Activated CD8-positive, alpha-beta memory T cell treated with anti-CD3 and anti-CD28 coated beads for 1 hour (primary cell): ENCODE data around the gene DLG2.

Source experiments
- DNase-seq, 2 donors: peaks; one replicate each; pipeline ENCODE4 v3.0.0-alpha.2; 2020; ENCODE audit warnings: low read depth in 1 of 2; ENCODE audit errors: extremely low read depth in 1 of 2

DLG2 gene

DNA sequence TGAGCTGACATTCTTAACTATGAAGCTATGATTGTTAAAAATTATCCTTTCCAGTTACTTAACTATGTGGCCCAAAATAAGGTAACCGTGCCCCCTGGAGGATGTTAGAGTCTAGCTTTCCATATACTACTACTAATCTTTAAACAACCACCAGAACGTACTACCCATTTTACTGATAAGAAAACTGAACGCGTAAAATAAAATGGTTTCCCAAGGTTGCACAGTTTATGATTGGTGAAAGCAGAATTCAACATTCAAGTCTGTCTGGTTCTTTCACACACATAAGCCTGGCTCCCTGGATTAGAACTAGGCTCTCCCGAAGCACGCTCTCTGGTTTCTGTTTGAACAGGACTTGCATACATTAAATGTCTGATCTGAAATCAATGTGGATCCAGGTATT lies 1903.1 kb downstream of the DLG2 start:
- DNase-seq = no peak

- no peak for DNase-seq
These were observed 1904.6 kb downstream of the DLG2 start for GRCh38 chr11:83722392-83723119.

DNA sequence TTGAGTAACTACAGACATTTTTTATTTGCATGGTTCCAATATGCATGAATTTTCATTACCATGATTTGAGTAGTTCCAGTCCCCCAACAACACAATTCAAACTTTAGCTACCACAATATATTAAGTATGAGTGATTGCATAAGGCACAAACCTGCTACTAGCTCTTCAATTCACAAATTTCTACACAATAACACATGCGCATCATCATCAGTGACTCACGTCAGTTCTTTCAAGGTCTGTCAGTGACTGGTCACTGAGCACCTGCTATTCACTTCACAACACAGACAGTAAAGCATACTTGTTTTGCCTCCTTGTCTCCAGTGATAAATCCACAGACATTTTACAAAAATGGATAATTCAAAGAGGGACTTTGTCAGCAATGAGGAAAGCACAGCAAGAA lies 1905.9 kb downstream of the DLG2 start:
- no peak for DNase-seq

DNA sequence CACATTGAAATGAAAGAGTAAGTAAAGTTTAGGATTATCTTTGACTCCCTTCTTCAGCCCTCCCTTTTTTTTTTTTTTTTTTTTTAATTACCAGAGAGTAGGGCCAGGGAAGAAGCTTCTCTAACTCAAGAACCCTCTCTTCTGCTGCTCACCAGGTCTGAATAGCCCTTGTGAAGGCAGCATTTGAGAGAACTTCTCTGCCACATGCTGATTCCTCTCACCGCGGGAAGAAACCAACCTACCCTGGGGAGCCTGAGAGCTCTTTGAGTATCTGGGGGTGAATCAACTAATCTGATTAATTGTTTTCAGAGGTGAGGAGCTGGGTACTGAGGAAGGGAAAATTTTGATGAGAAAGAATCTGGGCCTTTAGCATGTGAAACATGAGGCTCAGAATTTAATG lies 1906.5 kb downstream of the DLG2 start:
- no peak for DNase-seq

DNA sequence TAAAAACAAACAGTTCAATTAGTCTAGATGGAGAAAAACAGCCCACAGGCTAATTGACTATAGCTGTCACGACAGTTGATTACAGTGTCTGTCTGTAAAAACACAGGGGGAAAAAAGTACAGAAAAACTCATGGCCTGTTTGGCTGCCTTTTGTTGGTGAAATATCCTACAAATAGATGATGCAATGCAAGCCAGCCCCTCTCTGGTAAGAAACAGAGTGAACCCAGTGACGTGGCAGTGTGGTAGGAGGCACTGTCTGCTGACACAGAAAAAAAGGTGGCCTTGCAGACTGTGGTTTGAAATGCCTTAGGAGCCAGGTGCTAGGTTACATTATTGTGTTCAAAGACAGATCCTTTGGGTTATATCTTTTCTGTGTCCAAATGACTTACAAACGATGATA lies 1909.6 kb downstream of the DLG2 start:
- DNase-seq = no peak

GRCh38 chr11:83715927-83716535 lies 1911.1 kb downstream of the DLG2 start:
- DNase-seq = no peak

DNA sequence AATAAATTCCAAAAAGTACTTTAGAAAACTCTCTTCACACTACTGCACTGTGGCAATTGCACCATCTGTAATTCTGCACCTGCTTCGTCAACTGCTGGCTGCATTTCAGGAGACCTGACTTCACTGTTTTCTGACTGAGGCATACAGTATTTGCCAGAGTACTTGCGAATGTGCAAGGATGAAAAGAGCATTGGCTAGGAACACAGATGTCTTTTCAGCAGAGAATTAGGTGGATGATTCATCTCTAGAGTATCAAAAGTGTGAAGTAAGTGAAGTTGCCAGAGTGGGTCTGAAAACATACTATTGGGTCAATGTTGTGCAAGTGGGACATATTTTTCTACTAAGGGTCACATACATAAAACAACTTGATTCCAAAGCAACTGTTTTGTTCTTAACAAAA lies 1913.4 kb downstream of the DLG2 start:
- DNase-seq = no peak

- no peak for DNase-seq
These were observed 1916.0 kb downstream of the DLG2 start for GRCh38 chr11:83711106-83711527.

DNA sequence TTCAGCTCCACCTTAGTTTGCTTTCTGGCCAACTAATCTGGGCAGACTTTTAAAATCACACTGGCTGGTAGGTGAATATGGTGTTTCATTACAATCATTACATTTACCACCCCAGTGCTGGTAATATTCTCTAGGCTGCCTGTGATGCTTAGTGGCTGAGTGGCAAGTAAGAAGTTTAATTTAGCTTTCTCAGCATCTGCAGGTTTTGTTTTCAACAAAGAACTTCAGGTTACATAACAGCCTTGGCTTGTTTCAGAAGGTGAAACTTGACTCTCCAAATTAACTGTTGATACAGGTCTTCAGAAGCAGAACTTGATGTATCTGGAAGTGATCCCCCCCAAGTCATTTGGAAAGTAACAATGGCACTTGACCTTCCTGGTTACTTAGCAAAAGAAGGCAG lies 1917.7 kb downstream of the DLG2 start:
- DNase-seq = no peak

DNA sequence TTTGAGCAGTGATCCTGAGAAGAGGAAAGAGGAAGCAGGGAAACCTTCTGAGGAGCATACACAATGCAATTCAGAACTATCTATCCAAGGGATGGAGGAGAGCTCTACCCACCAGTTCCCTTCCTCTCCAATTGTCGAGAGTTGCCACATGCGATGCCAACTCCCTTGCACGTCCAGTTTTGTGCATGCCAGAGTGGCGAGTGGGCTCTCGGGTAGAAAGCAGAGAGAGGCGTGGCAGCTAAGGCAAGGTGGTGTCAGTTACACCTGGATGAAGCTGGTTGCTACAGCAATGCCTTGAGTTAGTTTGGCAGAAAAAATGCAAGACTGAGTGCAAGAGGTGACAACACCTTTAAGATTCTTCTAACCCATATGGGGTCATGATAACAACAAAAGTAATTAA lies 1920.6 kb downstream of the DLG2 start:
- no peak for DNase-seq

DNA sequence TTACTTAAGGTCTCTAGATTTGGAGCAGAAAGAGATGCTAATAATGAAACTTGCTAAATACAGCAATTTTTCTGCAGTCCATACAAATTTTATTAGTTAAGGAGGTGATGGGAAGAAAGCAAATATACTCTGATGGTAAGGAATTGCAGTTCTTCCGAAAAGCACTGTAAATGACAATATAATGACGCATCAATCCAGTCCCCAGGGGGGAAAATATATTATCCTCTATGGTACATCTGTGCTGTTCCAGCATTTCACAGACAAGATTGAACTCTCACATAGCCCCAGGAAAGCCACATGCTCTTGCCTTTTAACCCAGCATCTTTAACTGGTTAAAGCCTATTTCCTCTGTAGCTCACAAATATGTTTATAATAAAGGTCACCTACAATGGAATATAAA lies 1924.3 kb downstream of the DLG2 start:
- no peak for DNase-seq

DNA sequence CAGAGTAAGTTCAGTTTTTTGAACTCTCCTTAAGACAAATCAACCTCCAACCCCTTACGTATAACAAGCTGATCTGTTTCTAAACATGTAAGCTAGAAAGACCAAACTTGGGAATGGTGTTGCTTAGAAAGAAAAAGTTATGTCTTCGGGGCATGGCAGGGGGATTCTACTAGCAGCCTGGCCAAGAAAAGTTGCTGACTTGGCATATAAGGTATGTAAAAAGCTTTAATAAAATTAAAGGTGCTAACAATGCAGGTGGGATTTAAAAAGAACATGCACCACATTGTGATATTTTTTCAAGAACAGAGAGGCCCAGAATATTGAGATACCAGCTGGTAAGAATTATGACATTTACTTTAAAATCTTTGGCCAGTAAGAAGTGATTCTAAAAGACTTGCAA lies 1929.6 kb downstream of the DLG2 start:
- DNase-seq = no peak

DNA sequence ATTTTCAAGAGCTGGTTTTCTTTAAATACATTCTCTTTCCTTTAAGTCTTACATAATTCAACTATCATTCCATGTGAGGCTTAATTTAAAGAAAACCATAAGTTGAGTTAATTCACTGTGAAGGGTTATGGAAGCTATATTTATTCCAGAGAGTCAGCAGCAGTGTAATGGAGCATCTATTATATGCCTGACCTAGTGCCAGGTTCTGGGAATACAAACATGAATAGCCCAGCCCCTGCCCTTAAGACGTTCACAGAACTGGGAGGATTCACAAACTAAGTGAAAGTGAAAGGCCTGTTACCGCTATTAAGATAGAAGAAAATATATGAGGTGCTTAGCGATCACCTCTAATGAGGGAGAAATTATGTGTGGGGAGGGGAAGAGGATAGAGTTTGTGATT lies 1932.1 kb downstream of the DLG2 start:
- DNase-seq = no peak

DNA sequence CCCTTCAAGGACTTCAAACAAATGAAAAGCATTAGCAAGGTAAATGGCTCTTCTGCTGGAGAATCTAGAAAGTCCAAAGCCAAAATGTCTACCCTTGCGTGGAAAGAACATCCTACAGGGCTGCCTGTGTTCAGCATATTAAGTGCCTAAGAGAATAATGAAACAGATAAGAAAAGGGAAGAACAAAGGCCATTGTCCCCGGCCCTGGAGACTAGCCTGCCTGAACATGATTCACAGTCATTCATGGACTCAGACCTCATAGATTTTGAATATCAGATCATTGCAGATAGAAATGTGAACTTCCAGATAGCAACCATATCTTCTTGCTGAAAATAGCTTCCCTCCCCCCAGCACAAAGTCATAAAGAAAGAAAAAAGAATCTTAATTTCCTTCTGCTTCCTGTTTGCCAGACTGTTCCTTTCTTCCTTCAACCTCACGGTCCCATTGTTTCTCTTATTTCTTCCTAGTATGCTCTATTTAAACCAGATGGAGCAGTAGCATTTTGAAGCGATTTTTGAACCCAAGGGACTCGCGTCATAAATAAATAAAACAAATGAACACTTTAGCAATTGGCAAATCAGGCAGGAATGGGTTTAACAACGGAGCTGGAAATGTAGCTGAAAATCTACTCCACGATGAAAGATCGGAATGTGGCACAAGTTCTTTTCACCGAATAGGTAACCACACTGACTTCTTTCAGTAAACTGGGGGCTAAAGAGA lies 1932.8 kb downstream of the DLG2 start:
- no peak for DNase-seq

DNA sequence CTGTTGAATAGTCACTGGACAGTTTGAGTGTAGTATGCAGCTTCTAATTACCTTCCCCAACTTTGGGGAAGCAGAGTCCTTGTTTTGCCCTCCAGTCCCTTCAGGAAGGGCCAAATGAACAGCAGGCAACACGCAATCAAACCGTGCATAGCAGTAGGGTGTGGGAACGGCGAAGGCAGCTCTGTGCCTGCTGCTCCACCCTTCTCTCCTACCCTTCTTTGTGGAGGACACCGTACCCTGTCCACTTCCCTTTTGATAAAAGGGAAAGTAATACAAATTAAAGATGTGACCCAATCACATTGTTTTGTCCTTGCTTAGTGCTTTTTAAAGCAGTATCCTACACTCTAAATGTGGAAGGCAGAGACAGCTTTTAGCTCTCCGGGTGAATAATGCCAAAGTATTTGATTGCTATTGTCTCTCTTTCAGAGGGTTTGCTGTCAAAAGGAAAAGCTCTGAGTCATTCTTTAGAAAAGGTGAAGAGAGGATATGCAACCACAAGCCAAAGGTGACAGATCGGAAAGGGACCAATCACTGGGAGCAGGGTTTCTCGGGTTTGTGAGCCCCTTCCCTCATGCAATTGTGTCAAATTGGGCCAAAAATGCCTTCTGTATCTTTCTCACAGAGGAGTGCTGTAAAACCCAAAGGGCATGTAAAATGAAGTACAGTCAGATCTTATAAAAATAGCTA lies 1933.7 kb downstream of the DLG2 start:
- DNase-seq = no peak

- DNase-seq = no peak
These were observed 1934.5 kb downstream of the DLG2 start for GRCh38 chr11:83692675-83693074.

- DNase-seq = no peak
These were observed 1935.6 kb downstream of the DLG2 start for GRCh38 chr11:83691451-83691950.

DNA sequence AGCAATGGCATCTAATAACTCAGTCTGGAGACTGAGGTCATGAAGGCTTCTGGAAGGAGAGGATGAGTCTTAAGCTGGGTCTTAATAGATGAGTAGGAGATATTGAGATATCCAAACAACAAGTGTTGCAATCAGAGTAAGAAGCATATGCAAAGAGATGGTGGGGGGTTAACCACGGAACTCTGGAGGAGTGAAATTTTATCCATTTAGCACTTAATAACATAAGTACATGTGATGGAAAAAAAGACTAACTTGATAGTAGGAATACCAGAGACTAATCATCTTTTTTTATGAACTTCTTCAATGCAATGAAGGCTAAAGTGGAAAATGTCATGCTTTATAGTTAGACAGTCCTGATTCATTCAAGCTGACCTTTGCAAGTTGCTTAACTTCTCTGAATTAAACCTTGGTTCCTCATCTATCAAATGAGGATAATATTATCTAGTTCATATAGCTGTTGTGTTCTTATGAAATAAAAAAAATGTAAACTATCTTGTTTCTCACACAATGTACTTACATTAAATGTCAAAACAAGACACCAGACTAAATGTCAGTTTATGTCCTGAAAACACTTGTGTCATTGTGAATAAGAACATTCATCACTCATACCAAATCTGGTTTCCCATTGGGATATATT lies 1937.9 kb downstream of the DLG2 start:
- no peak for DNase-seq

GRCh38 chr11:83687787-83688186 lies 1939.4 kb downstream of the DLG2 start:
- DNase-seq = no peak

GRCh38 chr11:83685730-83686129 lies 1941.4 kb downstream of the DLG2 start:
- no peak for DNase-seq

DNA sequence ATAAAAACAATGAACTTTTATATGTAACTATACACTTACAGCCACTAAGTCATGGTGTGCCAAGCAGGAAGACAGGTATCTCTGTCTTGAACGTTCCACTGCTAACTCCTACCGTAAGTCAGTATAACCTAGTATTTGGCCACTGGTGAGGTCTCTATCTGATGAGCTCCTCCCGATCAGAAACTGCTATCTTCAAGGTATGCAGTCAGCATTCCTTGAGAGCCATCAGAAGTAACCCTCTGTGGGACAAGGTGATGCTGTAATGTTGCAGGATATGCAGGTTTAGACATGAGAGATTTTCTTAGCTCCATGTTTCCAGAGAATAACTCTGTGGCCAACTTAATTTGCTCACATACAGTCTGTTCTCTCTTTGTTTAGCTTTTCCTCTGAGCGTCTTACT lies 1943.1 kb downstream of the DLG2 start:
- DNase-seq = no peak
